ENCODE results near the gene SSTR3. TPM values are rescaled to one million over a fixed set of nuclear protein-coding genes. Genes with fewer than 3 reads are reported as not detected.

Gene SSTR3
- total and polyA plus RNA-seq, 9 of the 15 experiments (the other 6 are each of a cell fraction or from before 2014, with no cell fraction given) = 0.03 TPM; not detected in 8

- TF ChIP-seq ETV5 (CRISPR knock-in tag; IDR thresholded peaks at IDR 0.05; ENCODE audit: low read depth) (peak; percentile 56; the same call in 1 of the 2 replicates), TFAM (CRISPR knock-in tag; conservative IDR thresholded peaks at IDR 0.05) (no peak), CXXC5 (CRISPR knock-in tag; IDR thresholded peaks at IDR 0.05) (0 out of 2 replicates have a peak, but pooled peaks have one; percentile 23), ZNF785 (CRISPR knock-in tag; IDR thresholded peaks at IDR 0.05) (no peak), TEAD4 (IDR thresholded peaks at IDR 0.05; ENCODE audit: low read length) (peak; percentile 55; the same call in 1 of the 2 replicates), TEAD4 (CRISPR knock-in tag; IDR thresholded peaks at IDR 0.05; ENCODE audit: borderline replicate concordance) (no peak), ELF1 (tag; IDR thresholded peaks at IDR 0.05) (peak; percentile 41; the same call in 1 of the 2 replicates), NCOA1 (IDR thresholded peaks at IDR 0.05; ENCODE audit: low read depth) (0 out of 2 replicates have a peak, but pooled peaks have one; percentile 27), OTX1 (CRISPR knock-in tag; IDR thresholded peaks at IDR 0.05) (no peak), ZNF282 (CRISPR knock-in tag; IDR thresholded peaks at IDR 0.05) (no peak), E2F8 (IDR thresholded peaks at IDR 0.05; ENCODE audit: low read depth, partially characterized antibody) (no peak), EP300 (IDR thresholded peaks at IDR 0.05; ENCODE audit: low read length) (peak; percentile 36; the same call in 1 of the 2 replicates)
- TF ChIP-seq, protein P1, sequence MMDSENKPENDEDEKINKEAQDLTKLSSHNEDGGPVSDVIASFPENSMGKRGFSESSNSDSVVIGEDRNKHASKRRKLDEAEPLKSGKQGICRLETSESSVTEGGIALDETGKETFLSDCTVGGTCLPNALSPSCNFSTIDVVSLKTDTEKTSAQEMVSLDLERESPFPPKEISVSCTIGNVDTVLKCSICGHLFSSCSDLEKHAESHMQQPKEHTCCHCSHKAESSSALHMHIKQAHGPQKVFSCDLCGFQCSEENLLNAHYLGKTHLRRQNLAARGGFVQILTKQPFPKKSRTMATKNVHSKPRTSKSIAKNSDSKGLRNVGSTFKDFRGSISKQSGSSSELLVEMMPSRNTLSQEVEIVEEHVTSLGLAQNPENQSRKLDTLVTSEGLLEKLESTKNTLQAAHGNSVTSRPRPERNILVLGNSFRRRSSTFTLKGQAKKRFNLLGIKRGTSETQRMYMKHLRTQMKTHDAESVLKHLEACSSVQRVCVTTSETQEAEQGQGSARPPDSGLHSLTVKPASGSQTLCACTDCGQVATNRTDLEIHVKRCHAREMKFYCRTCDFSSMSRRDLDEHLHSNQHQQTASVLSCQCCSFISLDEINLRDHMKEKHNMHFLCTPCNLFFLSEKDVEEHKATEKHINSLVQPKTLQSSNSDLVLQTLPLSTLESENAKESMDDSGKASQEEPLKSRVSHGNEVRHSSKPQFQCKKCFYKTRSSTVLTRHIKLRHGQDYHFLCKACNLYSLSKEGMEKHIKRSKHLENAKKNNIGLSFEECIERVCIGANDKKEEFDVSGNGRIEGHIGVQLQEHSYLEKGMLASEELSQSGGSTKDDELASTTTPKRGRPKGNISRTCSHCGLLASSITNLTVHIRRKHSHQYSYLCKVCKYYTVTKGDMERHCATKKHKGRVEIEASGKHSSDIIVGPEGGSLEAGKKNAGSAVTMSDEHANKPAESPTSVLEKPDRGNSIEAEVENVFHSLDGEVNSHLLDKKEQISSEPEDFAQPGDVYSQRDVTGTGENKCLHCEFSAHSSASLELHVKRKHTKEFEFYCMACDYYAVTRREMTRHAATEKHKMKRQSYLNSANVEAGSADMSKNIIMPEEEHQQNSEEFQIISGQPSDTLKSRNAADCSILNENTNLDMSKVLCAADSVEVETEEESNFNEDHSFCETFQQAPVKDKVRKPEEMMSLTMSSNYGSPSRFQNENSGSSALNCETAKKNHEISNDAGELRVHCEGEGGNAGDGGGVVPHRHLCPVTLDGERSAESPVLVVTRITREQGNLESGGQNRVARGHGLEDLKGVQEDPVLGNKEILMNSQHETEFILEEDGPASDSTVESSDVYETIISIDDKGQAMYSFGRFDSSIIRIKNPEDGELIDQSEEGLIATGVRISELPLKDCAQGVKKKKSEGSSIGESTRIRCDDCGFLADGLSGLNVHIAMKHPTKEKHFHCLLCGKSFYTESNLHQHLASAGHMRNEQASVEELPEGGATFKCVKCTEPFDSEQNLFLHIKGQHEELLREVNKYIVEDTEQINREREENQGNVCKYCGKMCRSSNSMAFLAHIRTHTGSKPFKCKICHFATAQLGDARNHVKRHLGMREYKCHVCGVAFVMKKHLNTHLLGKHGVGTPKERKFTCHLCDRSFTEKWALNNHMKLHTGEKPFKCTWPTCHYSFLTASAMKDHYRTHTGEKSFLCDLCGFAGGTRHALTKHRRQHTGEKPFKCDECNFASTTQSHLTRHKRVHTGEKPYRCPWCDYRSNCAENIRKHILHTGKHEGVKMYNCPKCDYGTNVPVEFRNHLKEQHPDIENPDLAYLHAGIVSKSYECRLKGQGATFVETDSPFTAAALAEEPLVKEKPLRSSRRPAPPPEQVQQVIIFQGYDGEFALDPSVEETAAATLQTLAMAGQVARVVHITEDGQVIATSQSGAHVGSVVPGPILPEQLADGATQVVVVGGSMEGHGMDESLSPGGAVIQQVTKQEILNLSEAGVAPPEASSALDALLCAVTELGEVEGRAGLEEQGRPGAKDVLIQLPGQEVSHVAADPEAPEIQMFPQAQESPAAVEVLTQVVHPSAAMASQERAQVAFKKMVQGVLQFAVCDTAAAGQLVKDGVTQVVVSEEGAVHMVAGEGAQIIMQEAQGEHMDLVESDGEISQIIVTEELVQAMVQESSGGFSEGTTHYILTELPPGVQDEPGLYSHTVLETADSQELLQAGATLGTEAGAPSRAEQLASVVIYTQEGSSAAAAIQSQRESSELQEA (IDR thresholded peaks at IDR 0.05; ENCODE audit: low read depth) = peak; percentile 63; the same call in 1 of the 2 replicates
- TF ChIP-seq, protein P2, sequence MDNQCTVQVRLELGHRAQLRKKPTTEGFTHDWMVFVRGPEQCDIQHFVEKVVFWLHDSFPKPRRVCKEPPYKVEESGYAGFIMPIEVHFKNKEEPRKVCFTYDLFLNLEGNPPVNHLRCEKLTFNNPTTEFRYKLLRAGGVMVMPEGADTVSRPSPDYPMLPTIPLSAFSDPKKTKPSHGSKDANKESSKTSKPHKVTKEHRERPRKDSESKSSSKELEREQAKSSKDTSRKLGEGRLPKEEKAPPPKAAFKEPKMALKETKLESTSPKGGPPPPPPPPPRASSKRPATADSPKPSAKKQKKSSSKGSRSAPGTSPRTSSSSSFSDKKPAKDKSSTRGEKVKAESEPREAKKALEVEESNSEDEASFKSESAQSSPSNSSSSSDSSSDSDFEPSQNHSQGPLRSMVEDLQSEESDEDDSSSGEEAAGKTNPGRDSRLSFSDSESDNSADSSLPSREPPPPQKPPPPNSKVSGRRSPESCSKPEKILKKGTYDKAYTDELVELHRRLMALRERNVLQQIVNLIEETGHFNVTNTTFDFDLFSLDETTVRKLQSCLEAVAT (IDR thresholded peaks at IDR 0.05) = no peak
Observed at GRCh38 chr22:37193629-37194191, 18.6 kb downstream of the SSTR3 start (continued).

Measured in K562 (cell line).